Astrocyte of the spinal cord (primary cell): Measurements from ENCODE around the gene ZDBF2.

ENCODE experiments used
- DNase-seq: peaks from one replicate; pipeline ENCODE4 v3.0.0; 2011; ENCODE audit warnings: low read depth, low spot score
- H3K4me3 ChIP-seq: 2 replicates; pipeline ENCODE4 v1.5.1; 2011; ENCODE audit warnings: low read depth, mild to moderate bottlenecking, low read length, moderate library complexity
- CTCF ChIP-seq: IDR thresholded peaks from 2 replicates; pipeline ENCODE4 v1.5.1; 2012; ENCODE audit warnings: low read depth, mild to moderate bottlenecking, low read length, inconsistent platforms
- in situ Hi-C: cut with HindIII; loops from 2 replicates; pipeline ENCODE4 v1.10.0; 2017; ENCODE audit warnings: low sequenced_read_pairs

Gene ZDBF2

GRCh38 chr2:206323033-206323432, 48.6 kb downstream of the ZDBF2 start:
- TF ChIP-seq CTCF: no peak
- DNase-seq: no peak
- in situ Hi-C loops: no loop called here
- H3K4me3 ChIP-seq: no peak overlapping the region

GRCh38 chr2:206323486-206323885, 49.0 kb downstream of the ZDBF2 start:
- H3K4me3 ChIP-seq: no peak overlapping the region
- no peak for TF ChIP-seq CTCF
- DNase-seq: no peak
- in situ Hi-C loops: no loop called here

- in situ Hi-C loops: no loop called here
- TF ChIP-seq CTCF: no peak
- no peak for DNase-seq
- H3K4me3 ChIP-seq: no peak overlapping the region
Observed at GRCh38 chr2:206324869-206325268, 50.4 kb downstream of the ZDBF2 start.

GRCh38 chr2:206328974-206329373, 54.5 kb downstream of the ZDBF2 start:
- no peak for DNase-seq
- H3K4me3 ChIP-seq: no peak overlapping the region
- TF ChIP-seq CTCF: no peak

GRCh38 chr2:206336861-206337260, 62.4 kb downstream of the ZDBF2 start:
- in situ Hi-C loops: no loop called here
- TF ChIP-seq CTCF: no peak
- no peak overlapping the region for H3K4me3 ChIP-seq
- no peak for DNase-seq

More at GRCh38 chr2:206328974-206329373, 54.5 kb downstream of the ZDBF2 start:
- in situ Hi-C loops: no loop called here

- no peak for DNase-seq
- in situ Hi-C loops: no loop called here
- no peak overlapping the region for H3K4me3 ChIP-seq
- no peak for TF ChIP-seq CTCF
Observed at GRCh38 chr2:206337956-206338355, 63.5 kb downstream of the ZDBF2 start.

GRCh38 chr2:206341396-206341795, 66.9 kb downstream of the ZDBF2 start:
- DNase-seq: no peak
- no peak overlapping the region for H3K4me3 ChIP-seq
- TF ChIP-seq CTCF: no peak
- in situ Hi-C loops: no loop called here
